PFSK-1 (cell line): ENCODE measurements around the gene HSBP1L1.

Source experiments
- FOXP2 ChIP-seq: optimal IDR thresholded peaks from 2 replicates; pipeline ENCODE3; 2011; ENCODE audit warnings: borderline replicate concordance, control low read depth, inconsistent platforms; ENCODE audit not compliant: insufficient read depth; ENCODE audit errors: extremely low read length, extremely low read depth
- POLR2AphosphoS5 ChIP-seq: IDR thresholded peaks from 2 replicates; pipeline ENCODE4 v1.6.1; 2012; ENCODE audit warnings: low read depth, mild to moderate bottlenecking, control low read depth, low read length, moderate library complexity
- REST ChIP-seq, 2 experiments: IDR thresholded peaks; 2 replicates each; pipeline versions ENCODE4 v1.6.1 to v1.8.0; 2011 to 2012; ENCODE audit warnings: low read depth in 2 of 2, low read length in 2 of 2, control low read depth in 1 of 2, inconsistent platforms in 1 of 2, mild to moderate bottlenecking in 1 of 2, moderate library complexity in 1 of 2; ENCODE audit not compliant: insufficient read depth in 1 of 2
- SIN3A ChIP-seq: IDR thresholded peaks from 2 replicates; pipeline ENCODE4 v1.6.1; 2012; ENCODE audit warnings: mild to moderate bottlenecking, low read length, moderate library complexity, borderline replicate concordance; ENCODE audit not compliant: insufficient read depth
- TAF1 ChIP-seq: IDR thresholded peaks from 2 replicates; pipeline ENCODE4 v1.6.1; 2012; ENCODE audit warnings: low read length, control low read depth, borderline replicate concordance; ENCODE audit not compliant: insufficient read depth

HSBP1L1 gene

GRCh38 chr18:79917853-79918614 is 46.4 kb upstream of the HSBP1L1 start:
- TF ChIP-seq REST (IDR thresholded peaks at IDR 0.05; ENCODE audit: insufficient read depth in 1 of 2, low read depth in 2 of 2, low read length in 2 of 2) (no peak), FOXP2 (no peak)

DNA sequence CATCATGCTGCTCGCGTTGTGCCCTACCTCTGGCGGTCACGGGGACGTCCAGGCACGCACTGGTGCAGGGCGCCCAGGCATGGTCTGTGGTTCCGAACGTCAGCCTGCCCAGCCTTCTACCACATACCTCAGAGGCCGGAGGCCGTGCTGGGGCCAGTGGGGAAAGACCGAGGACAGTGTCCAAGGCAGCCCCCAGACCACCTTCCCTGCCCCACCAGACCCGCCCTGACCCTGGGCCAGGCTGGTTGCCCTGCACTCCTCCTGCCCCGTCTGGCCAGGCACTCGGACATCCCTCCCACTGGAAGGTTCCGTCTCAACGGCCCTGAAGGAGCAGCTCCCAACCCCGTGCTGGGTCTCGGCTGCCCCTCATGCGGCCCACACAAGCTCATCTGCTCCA is 45.8 kb upstream of the HSBP1L1 start:
- TF ChIP-seq TAF1: no peak
- no peak for TF ChIP-seq POLR2AphosphoS5
- no peak for TF ChIP-seq REST (IDR thresholded peaks at IDR 0.05; ENCODE audit: insufficient read depth in 1 of 2, low read depth in 2 of 2, low read length in 2 of 2)
- TF ChIP-seq FOXP2: no peak
- TF ChIP-seq SIN3A: no peak

DNA sequence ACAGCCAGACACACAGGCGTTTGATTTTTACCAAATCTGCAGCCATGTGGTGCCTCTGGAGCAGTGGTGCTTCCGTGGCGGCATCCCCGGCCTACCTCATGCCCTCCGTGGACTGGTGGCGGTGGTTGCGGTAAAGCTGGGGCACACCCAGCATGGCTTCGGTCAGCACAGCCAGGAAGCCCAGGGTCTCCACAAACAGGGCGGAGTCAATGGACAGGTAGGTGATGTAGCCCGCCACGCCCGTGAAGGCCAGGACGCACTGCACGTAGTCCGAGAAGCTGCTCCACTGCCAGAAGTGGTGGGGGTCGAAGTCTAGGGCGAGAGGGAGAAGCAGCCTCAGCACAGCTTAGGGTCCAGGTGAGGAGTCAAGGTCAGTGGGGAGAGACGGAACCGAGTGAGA is 45.4 kb upstream of the HSBP1L1 start:
- TF ChIP-seq POLR2AphosphoS5 (no peak), TAF1 (no peak), REST (IDR thresholded peaks at IDR 0.05; ENCODE audit: insufficient read depth in 1 of 2, low read depth in 2 of 2, low read length in 2 of 2) (no peak), SIN3A (no peak), FOXP2 (no peak)

DNA sequence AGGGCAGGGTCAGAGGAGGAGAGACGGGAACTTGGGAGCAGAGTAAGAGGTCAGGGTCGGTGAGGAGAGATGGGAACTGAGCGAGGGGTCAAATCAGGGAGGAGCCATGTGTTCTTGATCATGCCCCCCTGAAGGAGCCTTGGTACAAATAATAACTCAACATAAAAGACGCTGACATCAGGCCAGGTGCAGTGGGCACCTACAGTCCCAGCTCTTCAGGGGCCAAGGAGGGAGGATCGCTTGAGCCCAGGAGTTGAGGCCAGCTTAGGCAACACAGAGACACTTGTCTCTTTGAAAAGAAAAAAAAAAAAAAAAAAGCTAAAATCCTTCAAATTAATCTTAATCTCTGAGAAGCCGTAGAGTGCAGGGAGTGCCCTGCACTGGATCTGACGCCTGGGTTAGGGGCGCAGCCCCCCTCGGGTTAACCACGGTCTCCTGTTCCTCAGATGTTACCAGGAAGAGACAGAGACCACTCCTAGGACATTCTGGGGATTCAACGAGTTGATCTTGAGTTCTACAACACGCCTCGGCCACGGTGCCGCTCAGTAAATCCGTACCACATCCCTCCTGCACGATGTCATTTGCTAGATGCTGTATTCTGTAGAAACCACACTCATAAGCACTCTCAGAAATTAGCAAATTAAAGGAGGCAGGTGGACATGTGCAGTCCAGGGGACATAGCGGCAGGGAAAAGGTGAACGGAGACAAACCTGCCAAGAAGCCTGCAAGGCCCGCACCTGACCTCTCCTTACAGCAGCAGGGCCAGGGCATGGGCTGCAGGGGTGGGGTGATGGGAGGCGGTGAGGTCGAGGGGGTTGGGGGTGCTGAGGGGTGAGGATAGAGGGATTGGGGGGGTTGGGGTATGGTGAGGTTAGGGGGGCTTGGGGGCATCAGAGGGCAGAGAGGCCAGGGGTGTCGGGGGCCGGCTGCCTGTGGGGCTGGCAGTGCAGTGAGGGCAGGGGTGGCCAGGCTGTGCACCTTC is 42.2 kb upstream of the HSBP1L1 start:
- TF ChIP-seq POLR2AphosphoS5 (no peak), FOXP2 (no peak), REST (IDR thresholded peaks at IDR 0.05; ENCODE audit: insufficient read depth in 1 of 2, low read depth in 2 of 2, low read length in 2 of 2) (no peak), SIN3A (no peak), TAF1 (no peak)
